NCI-H2227 (cell line): ENCODE measurements around the gene NAV2.
A peak's percentile ranks its signal among the peaks of the same experiment; 100 is the strongest.

Source experiments
- DNase-seq: peaks from one replicate; lab custom pipeline; 2025; ENCODE audit not compliant: unreplicated experiment; lab: John Stamatoyannopoulos, UW

The NAV2 gene, protein sequence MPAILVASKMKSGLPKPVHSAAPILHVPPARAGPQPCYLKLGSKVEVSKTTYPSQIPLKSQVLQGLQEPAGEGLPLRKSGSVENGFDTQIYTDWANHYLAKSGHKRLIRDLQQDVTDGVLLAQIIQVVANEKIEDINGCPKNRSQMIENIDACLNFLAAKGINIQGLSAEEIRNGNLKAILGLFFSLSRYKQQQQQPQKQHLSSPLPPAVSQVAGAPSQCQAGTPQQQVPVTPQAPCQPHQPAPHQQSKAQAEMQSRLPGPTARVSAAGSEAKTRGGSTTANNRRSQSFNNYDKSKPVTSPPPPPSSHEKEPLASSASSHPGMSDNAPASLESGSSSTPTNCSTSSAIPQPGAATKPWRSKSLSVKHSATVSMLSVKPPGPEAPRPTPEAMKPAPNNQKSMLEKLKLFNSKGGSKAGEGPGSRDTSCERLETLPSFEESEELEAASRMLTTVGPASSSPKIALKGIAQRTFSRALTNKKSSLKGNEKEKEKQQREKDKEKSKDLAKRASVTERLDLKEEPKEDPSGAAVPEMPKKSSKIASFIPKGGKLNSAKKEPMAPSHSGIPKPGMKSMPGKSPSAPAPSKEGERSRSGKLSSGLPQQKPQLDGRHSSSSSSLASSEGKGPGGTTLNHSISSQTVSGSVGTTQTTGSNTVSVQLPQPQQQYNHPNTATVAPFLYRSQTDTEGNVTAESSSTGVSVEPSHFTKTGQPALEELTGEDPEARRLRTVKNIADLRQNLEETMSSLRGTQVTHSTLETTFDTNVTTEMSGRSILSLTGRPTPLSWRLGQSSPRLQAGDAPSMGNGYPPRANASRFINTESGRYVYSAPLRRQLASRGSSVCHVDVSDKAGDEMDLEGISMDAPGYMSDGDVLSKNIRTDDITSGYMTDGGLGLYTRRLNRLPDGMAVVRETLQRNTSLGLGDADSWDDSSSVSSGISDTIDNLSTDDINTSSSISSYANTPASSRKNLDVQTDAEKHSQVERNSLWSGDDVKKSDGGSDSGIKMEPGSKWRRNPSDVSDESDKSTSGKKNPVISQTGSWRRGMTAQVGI (N-terminal part only)

GRCh38 chr11:19712281-19713195 is at the start of gene NAV2:
Gene NAV2, plus strand, starts transcription at chr11:19712837. Its CDS starts 859 bp downstream, at chr11:19713696.
- DNase-seq = peak; percentile 96

DNA sequence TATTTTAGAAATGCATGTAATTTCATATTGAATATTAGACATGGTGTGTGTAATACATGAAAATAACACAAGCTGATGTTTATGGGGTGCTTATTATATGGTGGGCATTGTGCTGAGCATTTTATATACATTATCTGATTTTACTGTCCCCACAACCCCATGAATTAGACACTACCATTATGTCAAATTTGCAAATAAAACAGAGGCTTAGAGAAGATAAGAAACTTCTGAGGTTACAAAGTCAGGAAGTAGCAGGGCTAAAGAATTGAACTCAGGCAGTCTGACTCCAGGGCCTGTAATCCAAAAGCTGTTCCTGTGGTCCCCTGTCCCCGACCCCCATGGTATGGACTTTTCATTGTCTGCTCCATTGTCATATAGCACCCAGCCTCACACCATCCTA is 49.4 kb upstream of the NAV2 start:
- DNase-seq = no peak

DNA sequence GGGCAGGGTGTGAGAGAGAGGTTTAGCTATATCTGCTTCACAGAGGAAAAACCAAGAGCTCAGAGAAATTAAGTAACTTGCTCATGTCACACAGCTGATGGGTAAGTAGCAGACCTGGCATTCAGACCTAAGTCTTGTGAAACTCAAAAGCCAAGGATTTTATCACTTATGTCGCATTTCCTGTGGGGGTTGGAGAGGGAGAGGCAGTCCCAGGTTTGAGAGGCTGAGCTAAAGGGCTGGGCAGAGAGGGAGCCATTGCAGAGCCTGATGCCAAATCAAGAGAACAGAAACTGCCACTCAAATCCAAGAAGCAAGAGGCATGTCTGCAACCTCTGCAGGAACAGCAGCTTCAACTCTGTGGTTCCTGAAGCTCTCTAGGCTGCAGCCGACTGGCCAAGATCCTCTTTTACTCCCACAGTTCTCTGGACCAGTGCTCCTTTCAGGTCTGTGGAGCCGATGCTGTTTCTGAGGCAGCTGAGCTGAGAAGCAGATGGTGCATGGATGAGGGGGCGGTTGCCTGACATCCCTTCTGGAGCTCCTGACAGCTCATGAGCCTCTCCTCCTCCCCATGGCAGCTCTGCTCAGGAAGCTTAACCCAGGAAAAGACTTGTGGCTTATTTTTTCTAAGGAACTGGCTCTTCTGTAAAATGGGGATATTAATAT is 47.6 kb upstream of the NAV2 start:
- no peak for DNase-seq

- no peak for DNase-seq
These were observed 45.7 kb upstream of the NAV2 start for GRCh38 chr11:19666951-19667350.

GRCh38 chr11:19669511-19669910 is 43.1 kb upstream of the NAV2 start:
- DNase-seq = no peak

GRCh38 chr11:19670030-19670791 is 42.4 kb upstream of the NAV2 start:
- peak; percentile 71 for DNase-seq

DNA sequence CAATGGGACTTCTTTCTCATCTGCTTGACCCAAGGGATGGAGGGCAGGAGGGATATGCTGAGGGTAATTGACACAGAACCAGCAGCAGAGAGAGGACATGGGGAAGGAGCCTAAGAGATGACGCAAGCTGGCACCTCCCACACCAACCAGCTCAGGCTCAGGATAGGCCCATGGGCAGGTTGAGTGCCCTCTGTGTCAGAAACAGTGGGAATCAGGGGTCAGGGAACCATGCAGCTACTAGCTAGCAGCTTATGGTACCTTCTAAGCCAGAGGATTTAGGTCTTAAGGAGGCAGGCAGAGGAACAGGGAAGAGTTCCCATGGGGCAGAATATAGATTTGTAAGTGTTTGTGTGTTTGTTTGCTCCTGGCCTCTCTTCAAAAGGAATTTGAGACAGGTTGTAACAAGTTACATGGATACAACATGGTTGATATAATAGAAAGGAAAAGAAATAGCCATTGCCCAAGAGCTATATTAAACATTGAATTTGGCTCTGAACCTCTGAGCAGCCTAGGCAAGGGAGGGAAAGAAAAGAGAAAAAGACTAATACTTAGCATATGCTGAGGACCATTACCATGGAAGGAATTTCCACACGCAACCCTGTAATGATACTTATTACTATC is 39.9 kb upstream of the NAV2 start:
- DNase-seq = no peak

- DNase-seq = peak; percentile 63
These were observed 38.5 kb upstream of the NAV2 start for GRCh38 chr11:19673924-19674729.

- no peak for DNase-seq
These were observed 37.8 kb upstream of the NAV2 start for GRCh38 chr11:19674836-19675235.

DNA sequence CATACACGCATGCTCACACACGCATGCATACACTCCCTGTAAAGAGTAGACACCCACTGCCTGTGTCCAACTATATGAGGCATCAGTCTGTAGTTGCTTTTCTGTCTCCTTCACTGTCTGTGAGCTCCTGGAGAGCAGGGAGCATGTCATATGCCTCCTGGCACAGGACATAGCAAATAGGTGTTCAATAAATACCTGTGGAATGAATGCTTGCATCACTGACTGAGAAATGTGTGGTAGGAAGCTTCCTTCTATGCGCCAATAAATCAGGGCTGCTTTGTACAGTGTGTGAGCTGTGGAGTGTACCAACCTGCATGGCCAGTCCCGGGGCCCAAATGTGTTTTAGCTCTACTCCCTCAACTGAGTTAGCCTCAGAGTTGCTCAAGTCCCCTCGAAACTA is 37.2 kb upstream of the NAV2 start:
- DNase-seq = no peak

GRCh38 chr11:19676475-19677380 is 35.9 kb upstream of the NAV2 start:
- no peak for DNase-seq

- no peak for DNase-seq
These were observed 35.1 kb upstream of the NAV2 start for GRCh38 chr11:19677381-19678080.

- DNase-seq = peak; percentile 39
These were observed 32.4 kb upstream of the NAV2 start for GRCh38 chr11:19679952-19680828.

GRCh38 chr11:19680829-19681368 is 31.7 kb upstream of the NAV2 start:
- DNase-seq = no peak

DNA sequence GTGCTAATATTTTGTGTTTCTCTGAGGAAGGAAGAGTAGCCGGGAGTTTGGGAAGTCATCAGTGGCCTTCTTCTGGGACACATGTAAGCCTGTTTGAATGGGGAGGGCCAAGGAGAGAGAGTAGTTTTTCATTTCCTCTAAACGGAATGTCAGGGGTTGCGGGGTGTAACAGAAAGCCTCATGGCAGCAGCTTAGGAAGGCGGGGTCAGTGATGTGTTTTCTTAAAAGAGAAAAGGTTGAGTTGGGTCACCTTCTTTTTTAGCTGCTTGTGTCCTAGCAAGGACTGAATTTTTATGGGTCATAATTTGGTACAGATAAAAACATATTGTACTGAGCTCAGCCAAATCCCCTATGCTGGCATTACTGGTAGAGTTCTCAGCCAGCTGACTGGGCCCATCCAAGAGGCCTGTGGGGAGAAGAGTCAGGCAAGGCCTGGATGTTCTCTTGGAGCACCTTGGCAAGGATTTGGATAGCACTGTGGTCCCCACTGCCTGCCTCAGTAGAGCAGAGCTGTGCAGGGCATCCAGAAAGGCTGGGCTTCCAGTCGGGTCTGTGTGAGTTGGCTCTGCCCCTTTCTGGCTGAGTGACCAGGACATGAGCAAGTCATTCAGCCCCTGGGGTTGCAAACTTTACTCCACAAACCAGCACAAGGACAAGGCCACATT is 29.4 kb upstream of the NAV2 start:
- DNase-seq = no peak
